Caco-2 (cell line): ENCODE measurements around the gene ANXA3. TPM values are rescaled to one million over a fixed set of nuclear protein-coding genes. Genes with fewer than 3 reads are reported as not detected.

Source experiments
- BruUV-seq: library from RNA; stranded (reverse); fragments of 400-500 nt; replicated peaks from 2 replicates; lab custom pipeline; 2021; lab: Mats Ljungman, UMichigan
- CTCF ChIA-PET: fragments of 300-600 bp; sonication (Branson Sonifier 250); formaldehyde crosslinking; loops from one replicate; lab custom pipeline; 2022; ENCODE audit warnings: antibody characterized with exemption; lab: Charles Lee
- POLR2A ChIA-PET: fragments of 300-600 bp; sonication (Branson Sonifier 250); formaldehyde crosslinking; loops from one replicate; lab custom pipeline; 2022; ENCODE audit warnings: antibody characterized with exemption; lab: Charles Lee
- DNase-seq, 2 experiments: peaks; one replicate each; pipeline versions ENCODE4 v3.0.0 to v3.0.0-alpha.2; 2020 to 2022
- H3K27me3 ChIP-seq: replicated peaks from 2 replicates; pipeline ENCODE4 v1.6.0; 2011; ENCODE audit warnings: low read length; ENCODE audit not compliant: control insufficient read depth, insufficient read depth
- H3K36me3 ChIP-seq: 2 replicates; pipeline ENCODE4 v1.5.1; 2011; ENCODE audit warnings: low read length; ENCODE audit not compliant: control insufficient read depth, insufficient read depth
- H3K4me1 ChIP-seq: fragments of 250-450 bp; sonication (Bioruptor Pico); 2 replicates; pipeline ENCODE4 v1.5.1; 2020; ENCODE audit warnings: mild to moderate bottlenecking
- H3K4me3 ChIP-seq: 2 replicates; pipeline ENCODE4 v1.5.1; 2011; ENCODE audit warnings: low read depth, mild to moderate bottlenecking, control low read depth, low read length
- H3K9me3 ChIP-seq: fragments of 250-450 bp; sonication (Bioruptor Pico); 2 replicates; pipeline ENCODE4 v1.5.1; 2020; ENCODE audit warnings: mild to moderate bottlenecking, moderate library complexity
- H3K27ac Mint-ChIP-seq: one replicate; pipeline ENCODE4 v1.8.0; 2022; ENCODE audit warnings: mixed read lengths; ENCODE audit not compliant: unreplicated experiment
- H3K27me3 Mint-ChIP-seq: one replicate; pipeline ENCODE4 v1.8.0; 2022; ENCODE audit warnings: mixed read lengths; ENCODE audit not compliant: insufficient read depth, unreplicated experiment
- H3K36me3 Mint-ChIP-seq: one replicate; pipeline ENCODE4 v1.8.0; 2022; ENCODE audit warnings: mild to moderate bottlenecking, mixed read lengths; ENCODE audit not compliant: insufficient read depth, unreplicated experiment
- H3K4me1 Mint-ChIP-seq: one replicate; pipeline ENCODE4 v1.8.0; 2022; ENCODE audit warnings: low read depth, mixed read lengths; ENCODE audit not compliant: unreplicated experiment
- H3K4me3 Mint-ChIP-seq: one replicate; pipeline ENCODE4 v1.8.0; 2022; ENCODE audit warnings: mild to moderate bottlenecking, moderate library complexity, mixed read lengths; ENCODE audit not compliant: unreplicated experiment
- H3K9me3 Mint-ChIP-seq: one replicate; pipeline ENCODE4 v1.8.0; 2022; ENCODE audit warnings: mixed read lengths; ENCODE audit not compliant: unreplicated experiment
- CTCF ChIP-seq, 2 experiments: fragments of 200-600 bp in 1 of 2; IDR thresholded peaks; 1 replicate in 1 of 2; 2 replicates in 1 of 2; pipeline versions ENCODE4 v1.5.1 to v1.8.0; 2011 to 2022; ENCODE audit warnings: antibody characterized with exemption in 1 of 2, control low read depth in 1 of 2, inconsistent platforms in 1 of 2, low read depth in 1 of 2, low read length in 1 of 2, mild to moderate bottlenecking in 1 of 2, moderate library complexity in 1 of 2; ENCODE audit not compliant: insufficient read depth in 1 of 2, severe bottlenecking in 1 of 2, unreplicated experiment in 1 of 2
- intact Hi-C: fragments of 100-400 bp; cut with micrococcal nuclease; formaldehyde crosslinking; loops from one replicate; pipeline ENCODE4 v1.10.0; 2022; ENCODE audit not compliant: unreplicated experiment
- total RNA-seq: library from RNA; stranded (reverse); gene quantifications from 2 replicates; pipeline ENCODE4 v1.2.3, GENCODE V29; 2022

Gene ANXA3
- total RNA-seq, 1 experiment from 2014 or later, result 361 TPM

GRCh38 chr4:78528327-78528726 is 23.2 kb upstream of the ANXA3 start:
- BruUV-seq, result no TSS peak
- Mint-ChIP-seq H3K27ac (no peak overlapping the region), H3K9me3 (no peaks in the 10 kb centered on the region), H3K4me3 (no peak overlapping the region), H3K36me3 (peaks cover 11% of the 10 kb centered on the region), H3K4me1 (peaks cover 15% of the 10 kb centered on the region), H3K27me3 (no peaks in the 10 kb centered on the region)
- DNase-seq, result no peak
- Histone ChIP-seq H3K4me3 (no peak overlapping the region), H3K4me1 (no peaks in the 10 kb centered on the region), H3K36me3 (no peaks in the 10 kb centered on the region; the same call in 1 of the 2 replicates), H3K9me3 (no peaks in the 10 kb centered on the region), H3K27me3 (no peaks in the 10 kb centered on the region)
- ChIA-PET CTCF (no interaction called here), POLR2A (no interaction called here)
- intact Hi-C loops, result no loop called here
- TF ChIP-seq CTCF (IDR thresholded peaks at IDR 0.05; ENCODE audit: insufficient read depth in 1 of 2, low read depth in 1 of 2, low read length in 1 of 2, severe bottlenecking in 1 of 2, unreplicated experiment in 1 of 2), result no peak

- POLR2A ChIA-PET, result no interaction called here
- CTCF ChIA-PET, result no interaction called here
These were observed 21.9 kb upstream of the ANXA3 start for GRCh38 chr4:78529569-78530209.

GRCh38 chr4:78532046-78532445 is 19.5 kb upstream of the ANXA3 start:
- DNase-seq, result no peak
- no peaks in the 10 kb centered on the region for H3K4me1 ChIP-seq
- Mint-ChIP-seq H3K4me1 (peaks cover 7% of the 10 kb centered on the region), H3K4me3 (no peak overlapping the region), H3K36me3 (peaks cover 15% of the 10 kb centered on the region), H3K9me3 (no peaks in the 10 kb centered on the region), H3K27me3 (no peaks in the 10 kb centered on the region), H3K27ac (no peak overlapping the region)
- no peak for TF ChIP-seq CTCF (IDR thresholded peaks at IDR 0.05; ENCODE audit: insufficient read depth in 1 of 2, low read depth in 1 of 2, low read length in 1 of 2, severe bottlenecking in 1 of 2, unreplicated experiment in 1 of 2)
- no peaks in the 10 kb centered on the region for H3K27me3 ChIP-seq
- no TSS peak for BruUV-seq
- CTCF ChIA-PET, result no interaction called here
- no peak overlapping the region for H3K4me3 ChIP-seq
- POLR2A ChIA-PET, result no interaction called here
- H3K36me3 ChIP-seq, result no peaks in the 10 kb centered on the region
- no peaks in the 10 kb centered on the region for H3K9me3 ChIP-seq
- intact Hi-C loops, result no loop called here

More at GRCh38 chr4:78529569-78530209, 21.9 kb upstream of the ANXA3 start:
- H3K4me3 ChIP-seq, result no peak overlapping the region
- no peak for TF ChIP-seq CTCF (IDR thresholded peaks at IDR 0.05; ENCODE audit: insufficient read depth in 1 of 2, low read depth in 1 of 2, low read length in 1 of 2, severe bottlenecking in 1 of 2, unreplicated experiment in 1 of 2)
- no peaks in the 10 kb centered on the region for H3K4me1 ChIP-seq
- H3K27me3 Mint-ChIP-seq, result no peaks in the 10 kb centered on the region
- H3K36me3 ChIP-seq, result no peaks in the 10 kb centered on the region
- no TSS peak for BruUV-seq
- intact Hi-C loops, result no loop called here
- no peaks in the 10 kb centered on the region for H3K27me3 ChIP-seq
- H3K4me1 Mint-ChIP-seq, result peaks cover 7% of the 10 kb centered on the region
- H3K36me3 Mint-ChIP-seq, result peaks cover 10% of the 10 kb centered on the region
- H3K9me3 ChIP-seq, result no peaks in the 10 kb centered on the region
- H3K27ac Mint-ChIP-seq, result no peak overlapping the region
- no peaks in the 10 kb centered on the region for H3K9me3 Mint-ChIP-seq
- DNase-seq, result no peak
- H3K4me3 Mint-ChIP-seq, result no peak overlapping the region
